Karpas-422 (cell line): ENCODE measurements around the gene WDR31. TPM values are rescaled to one million over a fixed set of nuclear protein-coding genes. Genes with fewer than 3 reads are reported as not detected.
A peak's percentile ranks its signal among the peaks of the same experiment; 100 is the strongest.
"Not testable (repeated sequence)": the region's sequence is repeated elsewhere in the genome, so short reads cannot be mapped to it uniquely, and the experiment has no call there.

Experiments used
- DNase-seq: peaks from one replicate; pipeline ENCODE4 v3.0.0-alpha.2; 2015
- H2AFZ ChIP-seq: fragments of 200-600 bp; sonication (generic); 2 replicates; pipeline ENCODE4 v1.6.1; 2014; ENCODE audit warnings: antibody characterized with exemption, low read length, mixed read lengths
- H3K27ac ChIP-seq: fragments of 200-600 bp; sonication (generic); 2 replicates; pipeline ENCODE4 v1.5.1; 2014; ENCODE audit warnings: mild to moderate bottlenecking, low read length, moderate library complexity
- H3K27me3 ChIP-seq: fragments of 200-600 bp; sonication (generic); 2 replicates; pipeline ENCODE4 v1.6.1; 2014; ENCODE audit warnings: low read length, mixed read lengths
- H3K36me3 ChIP-seq: fragments of 200-600 bp; sonication (generic); 2 replicates; pipeline ENCODE4 v1.6.1; 2014; ENCODE audit warnings: low read length, mixed read lengths; ENCODE audit not compliant: insufficient read depth
- H3K4me1 ChIP-seq: fragments of 200-600 bp; sonication (generic); 2 replicates; pipeline ENCODE4 v1.6.1; 2014; ENCODE audit warnings: mild to moderate bottlenecking, low read length, mixed read lengths
- H3K4me2 ChIP-seq: fragments of 200-600 bp; sonication (generic); 2 replicates; pipeline ENCODE4 v1.6.1; 2014; ENCODE audit warnings: low read length, low read depth, mild to moderate bottlenecking; ENCODE audit not compliant: poor library complexity, severe bottlenecking
- H3K4me3 ChIP-seq: fragments of 200-600 bp; sonication (generic); 2 replicates; pipeline ENCODE4 v1.5.1; 2014; ENCODE audit warnings: mild to moderate bottlenecking, antibody characterized with exemption, low read length, mixed read lengths
- H3K79me2 ChIP-seq: fragments of 200-600 bp; sonication (generic); 2 replicates; pipeline ENCODE4 v1.6.1; 2014; ENCODE audit warnings: mild to moderate bottlenecking, low read length, mixed read lengths
- H3K9ac ChIP-seq: fragments of 200-600 bp; sonication (generic); 2 replicates; pipeline ENCODE4 v1.6.0; 2014; ENCODE audit warnings: low read length
- H3K9me2 ChIP-seq: fragments of 200-600 bp; sonication (generic), shearing (Covaris generic); replicated peaks from 2 replicates; pipeline ENCODE4 v1.6.0; 2014; ENCODE audit warnings: mild to moderate bottlenecking, low read length, moderate library complexity; ENCODE audit not compliant: insufficient read depth
- H3K9me3 ChIP-seq: fragments of 300-700, 200-600 bp; sonication (generic); 2 replicates; pipeline ENCODE4 v1.6.1; 2014; ENCODE audit warnings: low read length, mixed read lengths
- H4K20me1 ChIP-seq: fragments of 200-600 bp; sonication (generic); 2 replicates; pipeline ENCODE4 v1.6.1; 2014; ENCODE audit warnings: mild to moderate bottlenecking, antibody characterized with exemption, low read length, low read depth; ENCODE audit not compliant: insufficient read depth
- total RNA-seq: library from RNA; depleted of rRNA; stranded (reverse); fragments of >200 nt; shearing (Covaris generic); gene quantifications from 2 replicates; pipeline ENCODE4 v1.2.3, GENCODE V29; 2014; ENCODE audit warnings: low replicate concordance; rRNA removed

WDR31 gene
- 0.56 and 1.0 TPM in 2 replicates for total RNA-seq

- DNase-seq = peak; percentile 93
- H3K27me3 ChIP-seq = 0 out of 2 replicates have a peak, but pooled peaks cover 3% of the 10 kb centered on the region
- H2AFZ ChIP-seq = peak within 1 kb of the TSS; percentile 99
- no peaks in the 10 kb centered on the region for H3K36me3 ChIP-seq
- H3K4me2 ChIP-seq = peak within 1 kb of the TSS; percentile 83
- no peaks in the 10 kb centered on the region for H4K20me1 ChIP-seq
- no peaks in the 10 kb centered on the region for H3K79me2 ChIP-seq
- no peaks in the 10 kb centered on the region for H3K9me2 ChIP-seq
- H3K9ac ChIP-seq = peak within 1 kb of the TSS; percentile 79
- H3K4me1 ChIP-seq = peaks cover 14% of the 10 kb centered on the region
- peak within 1 kb of the TSS; percentile 90 for H3K4me3 ChIP-seq
- no peak within 1 kb of the TSS for H3K27ac ChIP-seq
- H3K9me3 ChIP-seq = no peaks in the 10 kb centered on the region
These were observed at the start of gene WDR31 for GRCh38 chr9:113340011-113340699. TSS of gene WDR31 (minus strand) at chr9:113340275. CDS start at chr9:113332022, 8,253 bp downstream.

DNA sequence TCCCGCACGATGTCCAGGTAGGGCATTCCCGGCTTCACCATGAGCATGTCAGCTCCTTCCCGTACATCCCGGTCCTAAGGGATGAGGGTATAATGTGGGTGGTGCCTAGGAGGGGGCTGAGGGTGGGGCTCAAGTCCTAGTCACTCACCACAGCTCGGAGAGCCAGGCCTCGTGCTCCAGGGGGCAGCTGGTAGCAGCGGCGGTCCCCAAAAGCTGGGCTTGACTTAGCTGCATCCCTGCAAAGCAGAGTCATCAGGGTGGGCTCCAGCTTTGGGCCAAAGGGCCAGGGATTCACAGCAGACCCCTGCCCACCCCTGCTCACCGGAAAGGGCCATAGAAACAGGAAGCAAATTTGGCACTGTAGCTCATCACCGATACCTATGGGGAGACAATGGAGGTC lies 49.4 kb upstream of the WDR31 start:
- H3K36me3 ChIP-seq = peaks cover 6% of the 10 kb centered on the region; the same call in 1 of the 2 replicates
- no peaks in the 10 kb centered on the region for H4K20me1 ChIP-seq
- DNase-seq = no peak
- H3K9me3 ChIP-seq = no peaks in the 10 kb centered on the region
- no peaks in the 10 kb centered on the region for H3K79me2 ChIP-seq
- H3K9ac ChIP-seq = no peak overlapping the region
- no peak overlapping the region for H3K27ac ChIP-seq
- no peaks in the 10 kb centered on the region for H3K4me1 ChIP-seq
- H3K4me3 ChIP-seq = no peak overlapping the region
- H3K9me2 ChIP-seq = no peaks in the 10 kb centered on the region
- no peak overlapping the region for H3K4me2 ChIP-seq
- no peak overlapping the region for H2AFZ ChIP-seq
- no peaks in the 10 kb centered on the region for H3K27me3 ChIP-seq

GRCh38 chr9:113388833-113389232 lies 48.8 kb upstream of the WDR31 start:
- Histone ChIP-seq H3K9ac (no peak overlapping the region), H3K9me2 (no peaks in the 10 kb centered on the region), H3K9me3 (no peaks in the 10 kb centered on the region), H3K36me3 (peaks cover 6% of the 10 kb centered on the region; the same call in 1 of the 2 replicates), H3K4me2 (no peak overlapping the region), H3K4me3 (no peak overlapping the region), H2AFZ (no peak overlapping the region), H4K20me1 (no peaks in the 10 kb centered on the region), H3K4me1 (no peaks in the 10 kb centered on the region), H3K27ac (no peak overlapping the region), H3K27me3 (no peaks in the 10 kb centered on the region), H3K79me2 (no peaks in the 10 kb centered on the region)
- DNase-seq = no peak

DNA sequence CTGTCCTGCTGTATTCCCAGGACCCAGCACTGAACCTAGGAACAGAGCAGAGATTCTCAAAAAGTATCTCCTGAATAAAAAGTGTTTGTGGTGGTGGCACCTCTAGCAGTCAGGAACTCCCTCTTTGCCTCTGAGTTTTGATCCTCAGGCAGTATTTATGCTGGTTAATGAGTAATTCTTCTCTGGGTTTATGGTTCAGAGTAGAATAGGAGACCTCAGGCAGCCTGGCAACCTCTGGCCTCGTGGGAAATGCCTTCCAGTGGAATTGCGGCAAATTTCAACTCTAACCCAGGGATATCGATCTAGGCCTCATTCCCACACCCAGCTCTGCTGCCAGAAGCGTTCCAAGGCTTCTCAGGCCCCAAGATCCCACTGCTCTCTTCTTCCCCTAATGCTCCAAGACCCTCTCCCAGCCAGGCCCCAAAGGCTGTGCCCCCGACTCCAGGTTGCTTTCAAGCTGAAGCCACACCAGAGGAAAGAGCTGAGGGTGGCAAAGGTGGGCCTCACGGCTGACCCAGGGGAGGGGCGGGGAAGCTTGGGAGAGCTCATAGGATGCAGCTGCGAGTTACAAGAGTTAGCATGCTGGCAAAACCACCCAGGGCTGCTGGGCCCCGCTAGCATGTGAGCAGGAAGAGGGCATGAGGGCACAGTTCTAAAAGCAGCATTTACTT lies 47.6 kb upstream of the WDR31 start:
- no peaks in the 10 kb centered on the region for H3K79me2 ChIP-seq
- no peak overlapping the region for H2AFZ ChIP-seq
- H3K27me3 ChIP-seq = no peaks in the 10 kb centered on the region
- H3K9me3 ChIP-seq = no peaks in the 10 kb centered on the region
- peaks cover 6% of the 10 kb centered on the region; the same call in 1 of the 2 replicates for H3K36me3 ChIP-seq
- no peak overlapping the region for H3K4me3 ChIP-seq
- no peak overlapping the region for H3K9ac ChIP-seq
- no peak overlapping the region for H3K27ac ChIP-seq
- no peaks in the 10 kb centered on the region for H3K9me2 ChIP-seq
- no peak overlapping the region for H3K4me2 ChIP-seq
- no peaks in the 10 kb centered on the region for H3K4me1 ChIP-seq
- H4K20me1 ChIP-seq = no peaks in the 10 kb centered on the region
- DNase-seq = no peak

DNA sequence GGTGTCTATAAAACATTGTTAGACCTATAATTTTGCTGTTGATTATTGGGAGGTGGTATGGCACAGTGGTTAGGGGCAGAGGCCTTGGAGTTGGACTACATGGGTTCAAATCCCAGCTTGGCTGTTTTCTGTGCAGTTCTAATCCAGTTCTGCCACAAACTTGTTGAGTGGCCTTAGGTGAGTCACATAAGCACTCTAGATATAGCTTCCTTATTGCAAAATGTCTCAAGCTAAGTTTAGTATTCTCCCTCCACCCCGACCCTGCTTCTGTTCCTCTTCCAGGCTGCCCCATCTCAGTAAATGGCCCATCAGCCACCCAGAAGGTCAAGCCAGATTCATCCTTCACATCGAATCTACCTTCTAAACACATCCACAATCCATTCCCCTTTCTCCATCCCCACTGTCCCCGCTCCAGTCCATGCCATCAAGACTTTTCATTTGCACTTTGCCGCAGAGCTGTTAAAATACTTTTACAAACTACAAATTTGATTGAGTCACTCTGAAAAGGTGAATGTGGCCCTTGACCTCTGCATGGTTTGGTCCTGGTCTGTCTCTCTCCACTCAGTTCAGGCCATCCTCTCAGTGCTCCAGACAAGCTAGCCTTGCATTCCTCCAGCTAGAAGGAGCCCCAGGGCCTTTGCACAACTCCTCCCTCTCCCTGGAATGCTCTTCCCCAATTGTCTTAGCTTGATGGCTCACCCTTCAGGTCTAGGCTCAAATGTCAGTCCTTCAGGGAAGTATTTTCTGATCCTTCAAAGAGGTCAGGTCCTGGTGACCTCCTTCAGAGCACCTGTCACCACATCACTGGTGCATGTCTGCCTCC lies 46.7 kb upstream of the WDR31 start:
- Histone ChIP-seq H3K4me2 (no peak overlapping the region), H3K4me3 (no peak overlapping the region), H3K9ac (no peak overlapping the region), H3K36me3 (peaks cover 6% of the 10 kb centered on the region; the same call in 1 of the 2 replicates), H3K79me2 (no peaks in the 10 kb centered on the region), H3K27me3 (no peaks in the 10 kb centered on the region), H3K9me3 (no peaks in the 10 kb centered on the region), H3K27ac (no peak overlapping the region), H2AFZ (no peak overlapping the region), H3K9me2 (no peaks in the 10 kb centered on the region), H3K4me1 (no peaks in the 10 kb centered on the region), H4K20me1 (no peaks in the 10 kb centered on the region)
- no peak for DNase-seq

- no peak for DNase-seq
- Histone ChIP-seq H3K4me2 (no peak overlapping the region), H3K27me3 (no peaks in the 10 kb centered on the region), H3K36me3 (no peaks in the 10 kb centered on the region), H3K27ac (no peak overlapping the region), H3K9ac (no peak overlapping the region), H3K4me1 (peaks cover 7% of the 10 kb centered on the region; the same call in 1 of the 2 replicates), H3K79me2 (no peaks in the 10 kb centered on the region), H2AFZ (no peak overlapping the region), H3K9me2 (no peaks in the 10 kb centered on the region), H3K4me3 (no peak overlapping the region), H3K9me3 (no peaks in the 10 kb centered on the region), H4K20me1 (no peaks in the 10 kb centered on the region)
These were observed 41.9 kb upstream of the WDR31 start for GRCh38 chr9:113381909-113382411.

- H3K27me3 ChIP-seq, H3K4me1 ChIP-seq, H2AFZ ChIP-seq, H3K36me3 ChIP-seq, H3K9me3 ChIP-seq, H3K27ac ChIP-seq, H3K9me2 ChIP-seq, H4K20me1 ChIP-seq, H3K9ac ChIP-seq, DNase-seq, H3K79me2 ChIP-seq, H3K4me2 ChIP-seq, H3K4me3 ChIP-seq: not testable (repeated sequence)
These were observed 41.4 kb upstream of the WDR31 start for GRCh38 chr9:113381441-113381840.
